ENCODE data around the gene CWC15. TPM values are rescaled to one million over a fixed set of nuclear protein-coding genes. Genes with fewer than 3 reads are reported as not detected.
"Not testable (repeated sequence)": the region's sequence is repeated elsewhere in the genome, so short reads cannot be mapped to it uniquely, and the experiment has no call there.

Gene CWC15
- total RNA-seq, 1 donor from 2014 or later = 49.1 TPM

DNA sequence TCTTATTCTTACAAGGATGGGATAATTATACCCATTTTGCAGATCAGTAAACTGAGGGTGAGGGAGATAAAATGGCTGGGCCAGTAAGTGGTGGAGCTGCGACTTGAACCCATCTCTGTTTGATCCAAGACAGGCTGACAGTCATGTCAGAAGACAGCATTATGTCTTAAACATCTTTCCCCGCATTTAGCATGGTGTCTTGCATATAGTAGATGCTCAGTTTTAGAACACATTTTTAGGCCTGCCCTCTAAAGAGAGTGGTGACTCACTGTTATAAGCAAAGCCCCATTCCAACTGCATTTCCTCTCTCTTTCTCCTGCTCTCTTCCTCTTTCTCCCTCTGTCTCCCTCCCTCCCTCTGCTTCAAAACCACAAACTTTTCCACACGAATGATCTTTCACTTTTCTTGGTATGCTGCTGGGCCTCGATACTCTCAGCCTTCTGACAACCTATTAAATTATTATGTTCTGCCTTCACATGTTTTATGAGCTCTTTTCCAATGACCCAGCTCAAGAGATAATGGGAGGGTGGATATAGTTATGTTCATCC lies 25.2 kb downstream of the CWC15 start:
- no peak for ATAC-seq

GRCh38 chr11:94946812-94947211 lies 26.5 kb downstream of the CWC15 start:
- ATAC-seq = no peak

DNA sequence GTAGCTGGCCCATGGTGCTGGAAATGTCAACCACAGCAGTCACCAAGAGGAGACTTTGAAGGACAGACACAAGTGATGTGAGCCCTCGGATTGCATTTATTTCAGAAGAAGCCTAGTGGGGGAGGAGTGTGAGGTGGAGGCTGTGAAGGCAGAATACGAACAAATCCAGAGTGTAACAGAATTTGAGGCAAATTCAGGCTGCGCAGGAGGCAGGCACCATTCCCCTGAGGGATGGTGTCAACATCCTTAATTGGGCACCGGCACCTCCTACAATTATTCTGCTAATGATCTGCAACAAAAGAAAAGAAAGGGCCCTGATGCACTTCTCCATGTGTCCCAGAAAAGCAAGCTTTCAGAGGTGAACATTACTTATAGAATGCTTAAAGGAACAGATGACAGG lies 32.2 kb downstream of the CWC15 start:
- ATAC-seq = no peak

DNA sequence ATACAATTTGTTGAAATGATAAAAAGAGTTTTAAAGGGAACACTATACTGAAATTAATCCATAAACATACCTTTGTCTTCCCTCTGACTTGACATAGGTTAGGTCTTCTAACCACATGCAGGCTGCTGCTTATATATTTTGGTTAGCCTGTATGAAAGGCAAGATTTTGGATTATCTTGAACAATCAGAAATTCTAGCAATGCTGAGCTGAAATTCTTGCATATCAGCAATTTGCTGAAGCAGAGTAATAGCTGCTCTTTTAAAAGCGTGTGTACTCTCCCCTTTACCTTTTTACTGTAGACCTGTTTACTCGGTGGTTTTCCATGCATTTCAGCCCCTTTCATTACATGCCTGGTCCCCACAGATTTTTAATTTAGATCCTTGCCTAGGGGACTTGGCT lies 34.0 kb downstream of the CWC15 start:
- no peak for ATAC-seq

DNA sequence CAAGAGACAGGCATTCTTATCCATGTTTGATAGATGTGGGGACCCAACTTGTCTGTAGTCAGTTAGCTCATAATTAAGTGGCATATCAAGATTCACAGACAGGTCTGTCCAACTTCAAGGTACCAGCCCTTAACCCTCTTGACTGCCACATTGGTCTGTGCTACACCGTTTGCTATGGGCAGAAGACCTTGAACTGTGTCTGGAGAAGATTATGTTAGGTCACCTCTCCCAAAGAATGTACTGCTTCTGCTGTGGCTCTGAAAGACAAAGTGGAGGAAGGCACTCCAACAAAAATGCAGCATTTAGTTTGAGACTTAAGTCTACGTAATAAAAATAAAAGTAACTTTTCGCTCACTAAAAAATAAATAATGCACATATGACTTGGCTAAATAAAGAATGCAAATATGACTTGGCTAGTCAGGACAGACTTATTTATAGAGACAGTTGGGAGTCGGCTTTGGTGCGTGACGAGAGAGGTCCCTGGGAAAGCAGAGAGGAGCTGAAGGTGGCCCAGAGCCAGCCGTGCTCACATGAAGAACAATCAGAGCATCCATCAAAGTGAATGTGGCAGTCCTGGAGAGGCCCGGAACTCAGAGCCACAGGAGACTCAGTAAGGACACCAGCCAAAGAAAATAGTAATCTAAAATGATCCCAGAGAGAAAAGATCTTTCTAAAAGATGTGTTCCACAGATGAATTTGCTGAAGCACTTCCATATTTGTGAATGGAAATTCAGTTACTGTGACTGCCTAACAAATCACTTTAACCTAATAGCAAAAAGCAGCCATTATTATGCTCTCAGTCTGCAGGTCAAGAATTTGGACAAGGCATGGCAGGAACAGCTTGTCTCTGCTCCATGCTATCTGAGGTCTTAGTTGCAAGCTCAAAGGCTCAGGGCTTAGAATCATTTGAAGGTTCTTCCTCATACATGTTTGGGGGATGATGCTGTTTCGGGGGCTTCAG lies 35.0 kb downstream of the CWC15 start:
- ATAC-seq = peak; percentile 32

GRCh38 chr11:94934846-94935245 lies 38.5 kb downstream of the CWC15 start:
- ATAC-seq = no peak

DNA sequence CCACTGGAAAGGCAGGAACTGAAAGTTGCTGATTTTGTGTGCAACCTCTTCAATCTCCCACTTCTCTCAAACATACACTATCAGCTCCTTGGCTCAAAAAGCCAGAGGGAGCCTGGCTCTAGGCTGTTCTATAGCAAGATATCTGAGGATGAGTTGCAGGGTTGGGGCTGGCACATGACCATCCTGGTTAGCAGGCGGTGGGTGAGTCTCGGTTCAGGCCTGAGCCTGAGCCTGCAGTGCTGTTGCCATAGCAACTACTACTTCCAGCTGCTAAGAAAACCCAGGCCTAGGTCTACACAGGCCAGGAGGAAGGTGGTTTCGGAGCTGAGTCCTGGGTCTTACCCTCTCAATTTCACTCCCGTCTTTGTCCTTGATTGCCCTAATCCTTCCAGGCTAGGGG lies 39.0 kb downstream of the CWC15 start:
- no peak for ATAC-seq

GRCh38 chr11:94933223-94934130 lies 39.9 kb downstream of the CWC15 start:
- ATAC-seq = no peak

DNA sequence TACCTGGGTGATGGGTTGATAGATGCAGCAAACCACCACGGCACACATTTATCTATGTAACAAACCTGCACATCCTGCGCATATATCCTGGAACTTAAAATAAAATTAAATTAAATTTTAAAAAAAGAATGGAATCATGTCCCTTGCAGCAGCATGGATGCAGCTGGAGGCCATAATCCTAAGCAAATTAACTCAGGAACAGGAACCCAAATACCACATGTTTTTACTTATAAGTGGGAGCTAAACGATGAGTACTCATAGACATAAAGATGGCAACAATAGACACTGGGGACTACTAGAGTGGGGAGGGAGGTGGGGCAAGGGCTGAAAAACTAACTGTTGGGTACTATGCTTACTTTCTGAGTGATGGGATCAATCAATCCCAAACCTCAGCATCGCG lies 40.9 kb downstream of the CWC15 start:
- ATAC-seq = no peak

GRCh38 chr11:94932072-94932471 lies 41.3 kb downstream of the CWC15 start:
- not testable (repeated sequence) for ATAC-seq

DNA sequence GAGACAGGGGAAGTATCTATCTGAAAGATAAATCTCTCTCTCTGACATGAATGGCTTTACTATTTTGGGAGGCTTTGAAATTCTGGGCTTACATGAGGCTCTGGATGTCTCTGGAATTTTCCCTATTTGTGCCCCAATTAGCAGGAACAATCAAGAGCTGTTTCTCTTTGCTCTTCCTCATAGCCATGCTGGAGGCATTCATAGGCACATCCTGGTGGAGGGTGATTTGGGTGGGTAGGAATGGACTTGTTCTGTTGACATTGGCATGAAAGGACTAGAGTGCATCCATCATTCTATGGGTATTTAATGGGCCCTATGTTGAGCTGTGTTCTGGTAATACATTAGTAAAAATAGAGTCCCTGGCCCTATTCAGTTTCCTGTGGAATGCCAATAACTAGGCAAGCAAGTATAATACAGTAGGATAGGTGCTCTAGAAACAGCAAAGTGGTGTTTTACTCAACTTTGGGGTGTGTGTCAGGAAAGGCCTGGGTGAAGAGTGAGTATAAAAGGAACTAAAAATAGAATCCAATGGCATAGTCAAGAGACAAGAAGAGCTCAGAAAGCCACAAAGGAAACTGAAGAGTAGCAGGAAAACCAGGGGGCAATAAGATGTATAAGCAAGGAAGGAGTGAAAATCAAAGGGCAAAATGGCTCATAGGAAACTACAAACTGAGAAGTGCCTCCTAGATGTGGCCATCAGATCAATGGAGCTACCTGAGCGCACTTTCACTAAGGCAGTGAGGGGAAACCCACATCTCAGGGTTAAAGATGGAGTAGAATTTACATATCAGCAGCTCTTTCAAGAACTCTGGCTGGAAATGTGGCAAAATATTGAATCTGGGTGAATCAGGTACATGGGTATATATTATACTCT lies 45.0 kb downstream of the CWC15 start:
- no peak for ATAC-seq

DNA sequence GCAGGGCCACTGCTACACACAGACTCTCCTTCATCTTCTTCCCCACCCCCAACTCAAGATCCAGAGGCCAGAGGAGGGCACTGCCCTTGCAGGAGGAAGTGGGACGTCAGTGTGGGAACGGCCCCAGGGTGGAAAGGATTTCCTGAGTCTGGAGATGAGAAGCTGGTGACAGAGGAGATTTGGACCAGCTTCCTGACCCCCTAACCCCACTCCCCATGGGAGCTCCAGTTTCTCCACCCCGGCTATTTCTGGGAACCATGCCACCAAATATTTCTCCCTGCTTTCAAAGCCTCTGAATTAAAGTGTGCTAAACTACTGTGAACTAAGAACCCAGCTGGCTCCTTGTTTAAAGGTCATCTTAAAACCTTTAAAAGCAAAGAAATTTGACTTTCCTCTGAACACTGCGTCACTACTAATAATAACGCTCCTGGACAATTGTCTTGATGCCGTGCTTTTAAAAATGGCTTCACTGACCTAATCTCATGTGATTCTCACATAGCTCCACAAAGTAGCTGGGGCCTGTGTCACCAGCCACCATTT lies 46.6 kb downstream of the CWC15 start:
- ATAC-seq = peak; percentile 71

- ATAC-seq = no peak
Measured at GRCh38 chr11:94926271-94926625, 47.1 kb downstream of the CWC15 start.

DNA sequence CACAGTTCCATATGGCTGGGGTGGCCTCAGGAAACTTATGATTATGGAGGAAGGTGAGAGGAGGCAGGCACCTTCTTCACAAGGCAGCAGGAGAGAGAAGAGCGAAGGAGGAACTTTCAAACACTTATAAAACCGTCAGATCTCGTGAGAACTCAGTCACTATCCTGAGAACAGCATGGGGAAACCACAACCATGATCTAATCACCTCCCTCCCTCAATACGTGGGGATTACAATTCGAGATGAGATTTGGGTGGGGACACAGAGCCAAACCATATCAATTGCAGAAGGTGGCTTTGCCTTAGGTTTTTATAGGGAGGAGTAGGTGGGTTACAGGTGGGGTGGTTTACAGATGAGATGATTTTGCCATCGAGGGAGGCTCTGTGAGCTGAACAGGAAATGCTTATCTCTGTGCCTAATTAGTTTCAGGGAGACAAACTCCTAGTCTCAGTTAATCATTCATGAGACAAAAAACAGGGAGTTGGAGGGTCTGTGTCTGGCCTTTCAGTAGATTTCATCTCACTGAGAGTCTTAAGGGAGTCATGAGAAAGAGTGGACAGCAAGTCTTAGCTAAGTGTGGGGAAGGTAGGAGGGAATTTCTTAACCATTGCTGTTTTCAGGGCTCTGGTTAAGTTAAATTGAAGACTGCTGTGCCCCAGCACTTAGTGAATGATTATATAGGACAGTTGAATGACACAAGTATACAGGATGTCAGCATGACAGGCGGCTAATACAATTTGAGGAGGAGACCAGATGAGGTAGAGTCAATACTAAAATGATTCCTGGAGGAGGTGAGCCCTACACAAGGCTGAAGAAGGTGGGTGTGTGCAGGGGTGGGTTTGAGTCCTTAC lies 47.7 kb downstream of the CWC15 start:
- no peak for ATAC-seq

- no peak for ATAC-seq
Measured at GRCh38 chr11:94924612-94925011, 48.7 kb downstream of the CWC15 start.

GRCh38 chr11:94924171-94924572 lies 49.2 kb downstream of the CWC15 start:
- no peak for ATAC-seq

DNA sequence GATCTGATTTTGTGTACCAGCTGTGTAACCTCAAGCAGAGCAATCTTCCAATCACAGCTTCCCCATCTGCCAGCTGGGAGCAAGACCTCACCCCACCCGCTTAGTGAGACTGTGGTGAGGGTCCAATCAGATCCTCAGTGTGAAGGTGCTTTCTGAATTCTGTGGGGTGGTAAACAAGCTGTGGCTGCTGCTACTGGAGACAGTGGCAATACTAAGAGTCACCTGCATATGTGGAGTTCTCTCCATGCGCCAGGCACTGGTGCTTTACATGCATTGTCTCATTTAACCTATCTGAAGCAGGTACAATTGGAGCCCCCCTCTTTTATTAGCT lies 50.4 kb downstream of the CWC15 start:
- no peak for ATAC-seq

GRCh38 chr11:94922321-94923003 lies 50.9 kb downstream of the CWC15 start:
- ATAC-seq = no peak

- no peak for ATAC-seq
Measured at GRCh38 chr11:94920311-94920710, 53.0 kb downstream of the CWC15 start.

- ATAC-seq = not testable (repeated sequence)
Measured at GRCh38 chr11:94913718-94914394, 59.5 kb downstream of the CWC15 start.
